OCI-LY7 (cell line): Measurements from ENCODE around the gene HABP2. TPM values are rescaled to one million over a fixed set of nuclear protein-coding genes. Genes with fewer than 3 reads are reported as not detected.

ENCODE experiments used
- BruUV-seq: library from RNA; stranded (reverse); fragments of 400-500 nt; replicated peaks from 2 replicates; lab custom pipeline; 2021; lab: Mats Ljungman, UMichigan
- CTCF ChIA-PET: fragments of 300-600 bp; sonication (Branson Sonifier 250); formaldehyde crosslinking; loops from one replicate; lab custom pipeline; 2022; ENCODE audit warnings: antibody characterized with exemption; ENCODE audit not compliant: unreplicated experiment; lab: Charles Lee
- POLR2A ChIA-PET: fragments of 300-600 bp; sonication (Branson Sonifier 250); formaldehyde crosslinking; loops from one replicate; lab custom pipeline; 2022; ENCODE audit warnings: antibody characterized with exemption; lab: Charles Lee
- DNase-seq: peaks from one replicate; pipeline ENCODE4 v3.0.0-alpha.2; 2015; ENCODE audit warnings: low spot score
- H2AFZ ChIP-seq: fragments of 200-600 bp; sonication (generic), shearing (Covaris generic); 2 replicates; pipeline ENCODE4 v1.6.1; 2014; ENCODE audit warnings: mild to moderate bottlenecking, antibody characterized with exemption, low read length, moderate library complexity
- H3K27ac ChIP-seq: fragments of 200-600 bp; sonication (generic); 2 replicates; pipeline ENCODE4 v1.5.1; 2014; ENCODE audit warnings: mixed run types, low read depth, mild to moderate bottlenecking, moderate library complexity, low read length, inconsistent platforms; ENCODE audit not compliant: poor library complexity, severe bottlenecking
- H3K36me3 ChIP-seq: fragments of 200-600 bp; sonication (generic); 2 replicates; pipeline ENCODE4 v1.6.1; 2014; ENCODE audit warnings: mild to moderate bottlenecking, antibody characterized with exemption, low read length, moderate library complexity, mixed read lengths; ENCODE audit not compliant: insufficient read depth
- H3K4me1 ChIP-seq: fragments of 200-600 bp; sonication (generic); 2 replicates; pipeline ENCODE4 v1.5.1; 2014; ENCODE audit warnings: mild to moderate bottlenecking, low read length; ENCODE audit not compliant: insufficient read depth, poor library complexity, severe bottlenecking
- H3K4me2 ChIP-seq: fragments of 200-600 bp; sonication (generic); 2 replicates; pipeline ENCODE4 v1.6.1; 2014; ENCODE audit warnings: mild to moderate bottlenecking, low read length
- H3K4me3 ChIP-seq: fragments of 200-600 bp; sonication (generic); 2 replicates; pipeline ENCODE4 v1.5.1; 2014; ENCODE audit warnings: mild to moderate bottlenecking, low read depth, low read length; ENCODE audit not compliant: poor library complexity, severe bottlenecking
- H3K79me2 ChIP-seq: fragments of 200-600 bp; sonication (generic); 2 replicates; pipeline ENCODE4 v1.6.1; 2016; ENCODE audit warnings: low read depth, mild to moderate bottlenecking, low read length, moderate library complexity, mixed read lengths; ENCODE audit not compliant: insufficient read depth
- H3K9me2 ChIP-seq: fragments of 200-600 bp; sonication (generic); 2 replicates; pipeline ENCODE4 v1.6.1; 2016; ENCODE audit warnings: mild to moderate bottlenecking, low read length, mixed read lengths; ENCODE audit not compliant: insufficient read depth
- H3K9me3 ChIP-seq: fragments of 200-600 bp; sonication (generic); 2 replicates; pipeline ENCODE4 v1.6.1; 2014; ENCODE audit warnings: mild to moderate bottlenecking, mixed run types, low read length, mixed read lengths
- H4K20me1 ChIP-seq: fragments of 200-600 bp; sonication (generic); 2 replicates; pipeline ENCODE4 v1.6.1; 2014; ENCODE audit warnings: mild to moderate bottlenecking, antibody characterized with exemption, low read length, moderate library complexity, mixed read lengths; ENCODE audit not compliant: insufficient read depth
- EZH2phosphoT487 ChIP-seq: fragments of 200-600 bp; sonication (generic); IDR thresholded peaks from 2 replicates; pipeline ENCODE4 v1.6.1; 2018; ENCODE audit warnings: low read depth, borderline replicate concordance, mild to moderate bottlenecking, mixed run types, antibody characterized with exemption, low read length, moderate library complexity, mixed read lengths
- intact Hi-C: fragments of 100-400 bp; cut with micrococcal nuclease; formaldehyde crosslinking; loops from one replicate; pipeline ENCODE4 v1.10.0; 2022; ENCODE audit not compliant: unreplicated experiment
- total RNA-seq, 2 experiments: library from RNA; depleted of rRNA in 1 of 2; stranded (reverse); fragments of >200 nt in 1 of 2; shearing (Covaris generic) in 1 of 2; gene quantifications; 2 replicates each; pipeline ENCODE4 v1.2.3, GENCODE V29; 2014 to 2022
- TF ChIP-seq, protein P1 (sequence below): fragments of 200-600 bp; sonication (generic); conservative IDR thresholded peaks from 2 replicates; pipeline ENCODE4 v1.5.1; 2014; ENCODE audit warnings: mild to moderate bottlenecking, antibody characterized with exemption, low read length, moderate library complexity, mixed read lengths

HABP2 gene
- total RNA-seq, 2 experiments from 2014 or later = not detected

DNA sequence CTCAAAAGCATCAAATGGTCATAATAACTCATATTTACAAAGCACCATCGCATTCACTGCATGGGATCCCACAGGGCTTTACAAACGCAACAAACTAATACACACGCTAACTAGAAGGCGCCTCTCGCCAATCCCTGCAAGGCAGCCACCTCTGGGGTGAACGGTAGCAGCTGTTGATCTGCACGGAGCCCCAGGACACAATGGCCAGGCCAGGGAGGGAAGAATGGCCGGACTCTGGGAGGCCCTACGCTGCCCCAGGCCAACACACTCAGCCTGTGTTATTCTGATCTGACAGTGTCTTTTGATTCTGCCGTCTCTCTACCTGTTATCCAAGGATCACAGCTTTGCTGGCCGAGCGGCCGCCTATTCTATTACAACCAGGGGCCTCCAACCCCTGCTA, 41.8 kb downstream of the HABP2 start:
- CTCF ChIA-PET = no interaction called here
- BruUV-seq = no TSS peak
- H3K79me2 ChIP-seq = no peaks in the 10 kb centered on the region

GRCh38 chr10:113600569-113600968, 47.7 kb downstream of the HABP2 start:
- H4K20me1 ChIP-seq = no peaks in the 10 kb centered on the region
- H2AFZ ChIP-seq = no peak overlapping the region
- BruUV-seq = no TSS peak
- no peaks in the 10 kb centered on the region for H3K79me2 ChIP-seq
- no peak overlapping the region for H3K27ac ChIP-seq
- ChIA-PET CTCF (no interaction called here), POLR2A (interaction anchor here (0.6 kb wide), 1 partner anchor 641 kb away, joined by 3 read pairs; no protein-coding TSS in a partner anchor)
- H3K36me3 ChIP-seq = no peaks in the 10 kb centered on the region
- no peak for DNase-seq
- H3K4me2 ChIP-seq = no peak overlapping the region
- intact Hi-C loops = no loop called here
- H3K4me3 ChIP-seq = no peak overlapping the region
- no peaks in the 10 kb centered on the region for H3K4me1 ChIP-seq
- TF ChIP-seq, protein P1, sequence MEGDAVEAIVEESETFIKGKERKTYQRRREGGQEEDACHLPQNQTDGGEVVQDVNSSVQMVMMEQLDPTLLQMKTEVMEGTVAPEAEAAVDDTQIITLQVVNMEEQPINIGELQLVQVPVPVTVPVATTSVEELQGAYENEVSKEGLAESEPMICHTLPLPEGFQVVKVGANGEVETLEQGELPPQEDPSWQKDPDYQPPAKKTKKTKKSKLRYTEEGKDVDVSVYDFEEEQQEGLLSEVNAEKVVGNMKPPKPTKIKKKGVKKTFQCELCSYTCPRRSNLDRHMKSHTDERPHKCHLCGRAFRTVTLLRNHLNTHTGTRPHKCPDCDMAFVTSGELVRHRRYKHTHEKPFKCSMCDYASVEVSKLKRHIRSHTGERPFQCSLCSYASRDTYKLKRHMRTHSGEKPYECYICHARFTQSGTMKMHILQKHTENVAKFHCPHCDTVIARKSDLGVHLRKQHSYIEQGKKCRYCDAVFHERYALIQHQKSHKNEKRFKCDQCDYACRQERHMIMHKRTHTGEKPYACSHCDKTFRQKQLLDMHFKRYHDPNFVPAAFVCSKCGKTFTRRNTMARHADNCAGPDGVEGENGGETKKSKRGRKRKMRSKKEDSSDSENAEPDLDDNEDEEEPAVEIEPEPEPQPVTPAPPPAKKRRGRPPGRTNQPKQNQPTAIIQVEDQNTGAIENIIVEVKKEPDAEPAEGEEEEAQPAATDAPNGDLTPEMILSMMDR = no peak
- TF ChIP-seq EZH2phosphoT487 = no peak
- H3K9me2 ChIP-seq = no peaks in the 10 kb centered on the region
- H3K9me3 ChIP-seq = no peaks in the 10 kb centered on the region

More for the DNA sequence above, 41.8 kb downstream of the HABP2 start:
- H3K9me3 ChIP-seq = no peaks in the 10 kb centered on the region
- no peak overlapping the region for H2AFZ ChIP-seq
- POLR2A ChIA-PET = no interaction called here
- DNase-seq = no peak
- intact Hi-C loops = no loop called here
- no peaks in the 10 kb centered on the region for H3K9me2 ChIP-seq
- no peaks in the 10 kb centered on the region for H4K20me1 ChIP-seq
- TF ChIP-seq EZH2phosphoT487 = no peak
- TF ChIP-seq, protein P1 = no peak
- no peaks in the 10 kb centered on the region for H3K4me1 ChIP-seq
- no peak overlapping the region for H3K4me3 ChIP-seq
- no peaks in the 10 kb centered on the region for H3K36me3 ChIP-seq
- H3K27ac ChIP-seq = no peak overlapping the region
- H3K4me2 ChIP-seq = no peak overlapping the region

DNA sequence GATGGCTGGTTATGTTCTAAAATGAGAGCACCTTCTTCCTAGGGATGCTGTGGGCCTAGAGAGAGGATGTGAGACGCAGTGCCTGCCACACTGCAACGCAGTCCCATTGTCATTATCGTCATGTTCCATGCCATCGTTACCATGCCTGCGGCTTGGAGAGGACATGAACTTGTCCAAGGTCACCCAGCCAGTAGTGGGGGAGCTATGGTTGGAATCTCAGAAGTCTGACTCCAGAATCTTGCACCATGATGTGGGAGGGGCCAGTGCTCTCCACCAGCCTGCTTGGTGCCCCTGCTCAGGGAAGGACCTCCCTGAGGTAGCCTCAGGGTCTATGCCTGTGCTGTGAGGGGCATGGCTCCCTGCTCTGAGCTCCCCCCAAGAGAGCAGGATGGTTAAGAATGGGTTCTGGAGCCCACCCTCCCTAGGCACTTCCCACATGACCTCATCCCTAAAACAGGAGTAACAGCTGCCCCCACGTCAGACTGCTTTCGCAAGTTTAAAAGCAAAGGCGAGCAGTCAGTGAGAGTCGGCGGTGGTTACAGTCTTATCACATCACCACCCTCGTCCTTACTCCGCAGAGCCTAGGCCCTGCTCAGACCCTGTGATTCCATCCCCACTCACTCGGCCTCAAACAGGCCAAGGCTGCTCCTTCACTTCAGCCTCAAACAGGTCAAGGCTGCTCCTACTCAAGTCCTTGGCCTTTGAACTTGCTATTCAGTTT, 50.4 kb downstream of the HABP2 start:
- H3K4me2 ChIP-seq = no peak overlapping the region
- TF ChIP-seq, protein P1 = no peak
- no peak for TF ChIP-seq EZH2phosphoT487
- no peaks in the 10 kb centered on the region for H3K9me2 ChIP-seq
- no peaks in the 10 kb centered on the region for H3K9me3 ChIP-seq
- ChIA-PET POLR2A (interaction anchor here (1.0 kb wide), 1 partner anchor 77 kb away, joined by 3 read pairs; no protein-coding TSS in a partner anchor), CTCF (no interaction called here)
- H4K20me1 ChIP-seq = no peaks in the 10 kb centered on the region
- no peak overlapping the region for H2AFZ ChIP-seq
- no peaks in the 10 kb centered on the region for H3K79me2 ChIP-seq
- no peak overlapping the region for H3K27ac ChIP-seq
- no peaks in the 10 kb centered on the region for H3K36me3 ChIP-seq
- no peaks in the 10 kb centered on the region for H3K4me1 ChIP-seq
- intact Hi-C loops = no loop called here
- no TSS peak for BruUV-seq
- H3K4me3 ChIP-seq = no peak overlapping the region
- DNase-seq = no peak
